ENCODE results near the gene DNAL4.

DNAL4 gene, protein sequence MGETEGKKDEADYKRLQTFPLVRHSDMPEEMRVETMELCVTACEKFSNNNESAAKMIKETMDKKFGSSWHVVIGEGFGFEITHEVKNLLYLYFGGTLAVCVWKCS

GRCh38 chr22:38793721-38794466 is at the start of gene DNAL4:
TSS of gene DNAL4 (minus strand) at chr22:38794143. CDS start at chr22:38782731, 11,412 bp downstream.
- DNase-seq: peak; percentile 87

DNA sequence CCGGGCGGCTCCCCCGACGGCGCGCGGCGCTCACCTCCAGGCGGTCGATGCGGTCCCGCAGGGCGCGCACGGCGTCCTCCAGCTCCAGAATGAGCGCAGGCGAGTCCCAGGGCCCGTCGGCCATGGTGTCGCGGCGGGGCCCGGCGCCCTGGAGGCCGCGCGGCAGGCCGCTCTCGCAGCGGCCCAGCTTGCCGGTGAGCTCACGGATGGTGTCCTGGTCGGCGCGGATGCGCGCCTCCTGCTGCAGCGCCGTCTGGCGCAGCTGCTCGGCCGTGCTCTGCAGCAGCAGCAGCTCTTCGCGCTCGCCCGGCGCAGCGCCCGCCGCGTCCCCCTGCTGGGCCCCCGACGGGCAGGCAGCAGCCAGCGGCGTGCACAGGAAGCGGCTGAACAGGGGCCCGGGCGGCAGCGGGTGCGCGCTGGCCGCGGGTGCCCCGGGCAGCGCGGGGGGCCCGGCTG is 49.3 kb upstream of the DNAL4 start:
- DNase-seq: peak; percentile 40

DNA sequence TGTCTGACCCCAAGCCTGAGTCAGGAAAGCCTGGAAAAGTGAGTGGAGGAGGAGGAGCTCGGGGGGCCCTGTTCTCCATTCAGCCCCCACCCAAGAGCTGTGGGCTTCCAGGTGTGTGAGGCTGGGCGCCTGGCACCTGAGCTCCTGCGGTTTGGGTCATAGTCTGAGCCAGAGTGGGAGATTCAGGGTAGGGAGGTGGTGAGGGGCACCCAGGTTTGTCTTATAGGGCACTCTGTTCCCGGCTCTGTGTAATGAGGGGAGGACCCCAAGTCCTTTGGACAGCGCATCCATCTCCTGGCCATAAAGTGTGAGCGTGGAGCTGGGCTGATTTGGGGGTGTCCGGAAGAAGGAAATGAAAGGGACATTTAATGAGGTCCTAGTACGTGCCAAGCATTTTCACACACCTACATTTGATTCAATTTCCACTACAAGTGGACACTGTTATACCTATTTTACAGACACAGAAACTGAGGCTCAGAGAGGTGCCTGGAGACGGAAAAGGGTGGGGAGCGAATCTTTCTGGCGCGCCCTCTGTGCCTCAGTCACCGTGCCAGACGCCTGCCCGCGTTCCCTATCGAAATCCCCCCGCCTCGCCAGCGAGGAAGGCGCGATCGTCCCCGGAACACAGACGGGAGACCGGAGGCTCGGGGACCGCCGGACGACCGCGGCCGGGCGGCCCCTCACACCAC is 48.7 kb upstream of the DNAL4 start:
- DNase-seq: no peak

DNA sequence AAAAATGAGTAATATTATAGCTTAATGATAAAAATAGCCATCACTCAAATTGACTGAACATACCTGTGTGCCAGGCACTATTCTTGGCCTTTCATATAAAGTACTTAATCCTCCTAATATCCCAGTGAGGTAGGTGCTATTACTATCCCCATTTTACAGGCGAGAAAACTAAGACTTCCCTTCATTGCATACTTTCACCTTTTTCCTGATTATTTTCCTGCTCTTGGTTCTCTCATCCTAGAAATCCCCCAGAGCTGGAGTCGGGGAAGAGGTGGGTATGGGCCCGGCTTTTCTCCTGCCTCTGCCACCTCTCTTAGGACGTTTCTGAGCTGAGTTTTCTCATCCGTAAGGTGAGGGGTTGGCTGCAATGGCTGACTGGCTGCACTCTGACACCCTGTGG is 47.7 kb upstream of the DNAL4 start:
- DNase-seq: no peak

GRCh38 chr22:38841211-38841610 is 47.3 kb upstream of the DNAL4 start:
- DNase-seq: no peak

- no peak for DNase-seq
These were observed 46.2 kb upstream of the DNAL4 start for GRCh38 chr22:38840129-38840528.

GRCh38 chr22:38839686-38840085 is 45.7 kb upstream of the DNAL4 start:
- no peak for DNase-seq

DNA sequence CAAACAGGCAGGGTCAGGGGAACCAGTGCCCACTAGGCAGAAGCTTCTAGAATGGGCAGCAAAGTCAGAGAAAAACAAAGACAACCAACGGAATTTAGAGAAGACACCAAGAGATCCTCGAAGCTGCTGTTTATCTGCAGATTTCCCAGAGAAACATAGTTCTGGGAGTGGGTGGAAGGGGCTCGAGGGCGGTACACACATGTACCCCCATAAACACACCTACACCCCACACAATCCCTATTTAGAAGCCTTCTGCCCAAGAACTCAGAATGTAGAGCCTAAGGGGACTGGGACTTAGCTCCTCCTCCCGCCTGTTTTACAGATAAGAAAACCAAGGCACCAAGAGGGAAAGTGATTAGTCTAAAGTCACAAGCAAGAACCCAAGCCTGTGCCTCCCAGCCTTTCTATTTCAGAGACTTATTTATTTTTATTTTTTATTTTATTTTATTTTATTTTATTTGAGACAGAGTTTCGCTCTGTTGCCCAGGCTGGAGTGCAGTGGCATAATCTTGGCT is 43.5 kb upstream of the DNAL4 start:
- DNase-seq: no peak

DNA sequence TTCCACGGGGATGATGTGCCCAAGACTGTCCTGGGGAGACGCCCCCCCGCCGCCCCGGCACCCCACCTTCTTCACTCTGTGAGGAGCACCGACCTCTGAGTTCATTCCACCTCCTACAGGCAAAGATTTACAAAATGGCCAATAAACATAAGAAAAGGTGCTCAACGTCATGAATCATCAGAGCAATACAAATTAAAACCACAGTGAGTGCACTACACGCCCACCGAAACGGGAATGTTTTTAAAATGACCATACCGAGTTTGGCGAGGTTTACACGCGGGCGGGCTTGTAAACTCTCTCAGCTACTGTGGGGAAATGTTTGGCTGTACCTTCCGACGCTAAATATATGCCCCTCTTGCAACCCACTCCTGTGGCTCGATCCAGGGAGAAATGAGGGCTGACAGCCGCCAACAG is 42.0 kb upstream of the DNAL4 start:
- DNase-seq: no peak

- DNase-seq: no peak
These were observed 41.0 kb upstream of the DNAL4 start for GRCh38 chr22:38834991-38835390.

- no peak for DNase-seq
These were observed 40.4 kb upstream of the DNAL4 start for GRCh38 chr22:38834215-38834953.

GRCh38 chr22:38833061-38833460 is 39.1 kb upstream of the DNAL4 start:
- DNase-seq: no peak

DNA sequence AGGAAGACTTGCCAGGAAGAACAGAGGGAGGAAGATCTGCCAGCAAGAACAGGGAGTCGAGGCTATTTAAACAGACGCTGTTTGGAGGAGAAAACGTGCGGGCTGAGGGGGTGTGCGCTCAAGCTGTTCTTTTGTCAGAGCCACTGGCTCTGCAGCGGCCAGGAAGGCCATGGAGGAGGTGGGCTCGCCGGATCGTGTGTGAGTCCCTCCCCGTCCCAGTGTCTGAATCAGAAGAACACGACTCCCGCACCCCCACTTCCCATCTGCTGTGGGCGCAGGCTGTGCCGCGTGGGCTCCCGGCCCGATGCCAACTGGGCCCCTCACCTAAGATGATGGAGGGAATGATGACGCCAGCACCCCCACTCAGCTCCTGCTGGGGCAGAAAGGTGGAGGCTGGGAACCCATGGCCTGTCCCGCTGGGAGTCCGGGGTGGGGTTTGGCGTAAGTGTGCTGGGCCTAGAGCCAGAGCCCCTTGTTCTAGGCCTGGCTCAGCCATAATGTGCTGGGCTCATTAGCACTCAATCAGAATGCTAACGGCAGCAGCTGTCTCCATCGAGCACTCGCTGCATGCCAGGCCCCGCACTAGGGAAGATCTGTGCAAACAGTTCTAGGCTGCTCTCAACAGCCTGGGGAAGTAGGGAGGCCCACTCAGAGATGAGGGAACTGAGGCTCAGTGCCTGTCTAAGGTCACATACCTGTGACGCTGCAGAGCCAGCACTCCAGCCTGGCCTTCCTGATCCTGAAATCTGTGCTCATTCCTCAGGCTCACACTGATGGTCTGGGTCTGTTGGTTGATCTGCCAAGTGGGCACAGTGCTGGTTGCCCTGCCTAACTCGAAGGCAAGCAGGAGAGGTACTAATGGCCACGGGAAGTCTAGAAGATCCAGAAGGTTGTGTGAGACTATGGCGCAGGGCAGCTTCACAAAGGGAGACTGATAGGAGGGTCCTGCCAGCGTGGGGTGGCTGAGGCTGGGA is 38.3 kb upstream of the DNAL4 start:
- no peak for DNase-seq

- DNase-seq: no peak
These were observed 37.4 kb upstream of the DNAL4 start for GRCh38 chr22:38831166-38831945.

DNA sequence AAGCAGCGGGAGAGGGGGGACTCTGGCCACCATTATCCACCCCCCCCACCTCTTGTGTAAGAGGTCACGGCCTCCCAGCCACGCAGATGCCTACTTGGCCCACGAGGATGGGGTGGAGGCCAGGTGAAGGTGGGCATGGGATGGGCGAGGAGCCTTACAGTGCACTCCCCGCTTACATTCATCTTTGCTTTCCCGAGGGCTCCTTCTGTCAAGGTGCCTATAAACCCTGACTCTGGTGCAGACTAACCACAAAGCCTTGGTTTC is 36.8 kb upstream of the DNAL4 start:
- DNase-seq: no peak

- DNase-seq: no peak
These were observed 36.3 kb upstream of the DNAL4 start for GRCh38 chr22:38830026-38830844.

GRCh38 chr22:38829485-38829884 is 35.5 kb upstream of the DNAL4 start:
- no peak for DNase-seq

DNA sequence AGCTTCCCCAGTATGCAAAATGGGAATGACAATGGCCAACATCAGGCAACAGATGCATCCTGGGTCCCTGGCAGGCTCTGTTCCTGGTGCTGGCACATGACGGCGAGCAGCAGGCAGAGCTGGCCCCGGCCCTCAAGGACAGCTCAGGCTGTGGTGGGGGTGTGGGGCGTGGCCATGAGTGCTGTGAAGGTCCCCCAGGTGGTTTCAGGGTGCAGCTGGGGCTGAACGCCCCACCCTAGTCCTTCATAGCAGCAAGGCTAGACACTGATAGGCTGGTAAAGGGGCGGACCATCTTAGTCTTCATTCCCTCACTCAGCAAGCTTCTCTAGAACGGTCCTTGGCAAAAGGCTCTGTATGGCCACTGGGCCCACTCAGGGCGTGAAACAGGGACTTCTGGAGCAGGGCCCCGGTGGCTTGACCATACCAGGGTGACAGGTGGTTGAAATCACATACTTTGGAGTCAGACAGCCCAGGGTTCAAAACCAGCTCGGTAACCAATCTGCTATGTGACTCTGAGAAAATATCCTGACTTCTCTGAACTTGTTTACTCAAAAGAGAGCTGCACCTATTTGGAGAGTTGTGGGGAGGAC is 34.8 kb upstream of the DNAL4 start:
- DNase-seq: no peak

GRCh38 chr22:38828191-38828590 is 34.2 kb upstream of the DNAL4 start:
- DNase-seq: no peak

- no peak for DNase-seq
These were observed 33.6 kb upstream of the DNAL4 start for GRCh38 chr22:38827510-38827909.

Data from activated effector memory CD4-positive, alpha-beta T cell treated with Interleukin-2 at 50 U/mL for 16 hours (primary cell).